Bronchus fibroblast of lung (primary cell): ENCODE data around the gene MYD88. TPM values are rescaled to one million over a fixed set of nuclear protein-coding genes. Genes with fewer than 3 reads are reported as not detected.

ENCODE experiments used
- total RNA-seq: library from RNA; depleted of rRNA; stranded (reverse); fragments of >200 nt; gene quantifications from 2 replicates; pipeline ENCODE4 v1.2.3, GENCODE V29; 2015

MYD88 gene
- 23.0 and 28.5 TPM in 2 replicates for total RNA-seq

DNA sequence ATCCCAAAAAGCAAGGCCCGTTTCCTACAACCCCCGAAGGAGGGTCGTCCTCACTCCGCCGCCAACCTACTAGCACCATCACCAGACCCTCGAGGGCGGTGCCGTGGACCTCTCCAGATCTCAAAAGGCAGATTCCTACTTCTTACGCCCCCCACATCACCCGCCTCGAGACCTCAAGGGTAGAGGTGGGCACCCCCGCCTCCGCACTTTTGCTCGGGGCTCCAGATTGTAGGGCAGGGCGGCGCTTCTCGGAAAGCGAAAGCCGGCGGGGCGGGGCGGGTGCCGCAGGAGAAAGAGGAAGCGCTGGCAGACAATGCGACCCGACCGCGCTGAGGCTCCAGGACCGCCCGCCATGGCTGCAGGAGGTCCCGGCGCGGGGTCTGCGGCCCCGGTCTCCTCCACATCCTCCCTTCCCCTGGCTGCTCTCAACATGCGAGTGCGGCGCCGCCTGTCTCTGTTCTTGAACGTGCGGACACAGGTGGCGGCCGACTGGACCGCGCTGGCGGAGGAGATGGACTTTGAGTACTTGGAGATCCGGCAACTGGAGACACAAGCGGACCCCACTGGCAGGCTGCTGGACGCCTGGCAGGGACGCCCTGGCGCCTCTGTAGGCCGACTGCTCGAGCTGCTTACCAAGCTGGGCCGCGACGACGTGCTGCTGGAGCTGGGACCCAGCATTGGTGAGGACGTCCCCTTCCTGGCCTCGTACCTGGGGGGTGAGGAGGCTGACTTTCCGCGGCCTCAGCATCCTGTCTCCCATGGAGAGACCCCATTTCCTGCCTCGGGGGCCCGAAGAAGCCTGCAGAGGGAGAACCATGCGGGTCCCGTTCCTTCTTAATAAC lies at the start of gene MYD88:
Gene MYD88 (plus strand): TSS at position 313 of the 842 bp plus-strand sequence. CDS start 40 bp downstream, at position 353.

DNA sequence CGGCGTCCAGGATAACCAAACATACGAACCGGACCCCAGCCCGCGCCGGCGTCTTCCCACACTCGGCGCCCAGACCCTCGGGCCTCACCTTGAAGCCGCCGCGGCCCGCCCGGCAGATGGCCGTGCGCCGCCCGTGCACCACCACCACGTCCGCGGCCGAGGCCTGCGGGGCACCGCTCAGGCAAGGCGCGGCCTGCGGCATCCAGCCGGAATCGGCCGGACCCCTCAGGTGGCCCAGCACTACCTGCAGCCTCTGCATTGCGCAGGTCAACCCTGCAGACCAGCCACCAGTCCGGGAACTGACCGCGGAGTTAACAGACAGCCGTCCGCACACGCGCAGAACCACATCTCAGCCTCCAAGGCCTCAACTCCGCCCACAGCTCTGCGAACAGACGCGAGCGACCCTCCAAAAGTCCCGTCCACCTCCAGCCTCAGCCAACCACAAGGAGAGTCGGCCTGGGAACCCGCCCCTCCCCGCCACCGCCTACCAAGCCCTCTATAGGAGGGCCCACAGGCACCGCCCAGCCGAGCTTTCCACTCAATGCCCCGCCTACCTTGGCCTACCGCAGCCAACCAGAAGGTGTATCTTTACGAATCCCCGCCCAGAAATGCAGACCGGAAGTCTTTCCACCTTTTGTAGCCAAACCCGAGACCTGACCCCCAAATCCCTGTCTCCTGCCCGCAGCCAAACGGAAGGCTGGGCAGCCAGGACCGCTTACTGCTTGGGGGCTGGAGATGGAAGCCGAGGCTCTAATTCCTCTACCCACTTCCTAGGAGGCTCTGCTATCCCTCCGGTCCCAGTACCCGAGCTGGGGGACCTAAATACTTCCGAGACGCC lies 1.5 kb upstream of the MYD88 start, which contains the start of gene ACAA1:
Gene ACAA1 (minus strand): TSS at position 351 of the 838 bp plus-strand sequence. CDS start 92 bp downstream, at position 259.

DNA sequence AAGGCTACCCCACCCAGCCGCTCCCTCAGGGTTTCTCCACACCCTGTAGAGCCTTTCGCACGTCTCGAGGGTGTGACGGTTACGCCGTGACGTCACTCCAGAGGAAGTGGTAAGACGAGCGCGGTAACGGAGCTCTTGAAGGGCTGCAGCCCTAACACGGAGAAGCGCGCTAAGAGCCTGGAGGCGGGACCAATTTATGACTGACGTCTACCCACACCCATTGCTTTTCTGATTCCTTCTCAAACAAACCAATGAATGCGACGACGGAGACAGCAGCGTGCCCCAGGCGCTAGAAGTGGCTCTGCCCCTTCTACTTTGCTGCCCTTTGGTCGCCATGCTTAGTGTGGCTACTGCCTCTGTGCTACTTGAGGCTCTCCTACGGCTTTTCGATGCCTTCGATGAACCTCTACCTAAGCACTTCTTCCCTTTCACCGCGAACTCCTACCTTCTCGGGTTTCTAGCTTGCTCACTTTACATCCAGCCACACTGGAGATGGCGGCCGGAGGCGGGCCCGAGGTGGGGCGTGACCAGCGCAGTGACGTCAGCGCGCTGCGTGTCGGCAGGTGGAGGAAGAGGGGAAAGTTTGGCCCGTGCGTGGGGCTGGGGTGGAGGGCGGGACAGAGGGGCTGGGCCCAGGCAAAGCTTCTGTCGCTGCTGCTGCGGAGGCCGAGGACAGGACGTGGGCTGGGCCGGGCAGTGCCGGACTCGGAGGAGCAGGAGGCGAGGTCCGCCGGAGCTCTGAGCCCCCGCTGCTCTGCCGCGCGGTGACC lies 26.7 kb downstream of the MYD88 start, which contains the start of gene OXSR1:
Gene OXSR1 (plus strand): TSS at position 586 of the 770 bp plus-strand sequence. CDS start 340 bp downstream, outside the sequence.

Other genes with a start within 250 kb of the MYD88 start
- 4.9 and 5.0 TPM in 2 replicates for gene VILL, start 147.9 kb upstream of the MYD88 start, total RNA-seq
- gene PLCD1, start 109.0 kb upstream of the MYD88 start, total RNA-seq: 33.6 and 36.9 TPM in 2 replicates
- not detected in 2 replicates for gene DLEC1, start 99.5 kb upstream of the MYD88 start, total RNA-seq
- gene ACAA1, start 1.5 kb upstream of the MYD88 start, total RNA-seq: 33.3 and 38.1 TPM in 2 replicates
- gene OXSR1, start 26.9 kb downstream of the MYD88 start, total RNA-seq: 29.3 and 36.0 TPM in 2 replicates
- gene SLC22A13, start 127.2 kb downstream of the MYD88 start, total RNA-seq: not detected in 2 replicates
- not detected in 2 replicates for gene SLC22A14, start 143.6 kb downstream of the MYD88 start, total RNA-seq
- 1.8 and 5.7 TPM in 2 replicates for gene XYLB, start 208.1 kb downstream of the MYD88 start, total RNA-seq